ENCODE measurements around the gene NTMT1. TPM values are rescaled to one million over a fixed set of nuclear protein-coding genes. Genes with fewer than 3 reads are reported as not detected.

NTMT1 gene
- total RNA-seq, 3 donors from 2014 or later = 17.8 to 31.1 (median 27.4) TPM

GRCh38 chr9:129646654-129647053 lies 20.7 kb downstream of the NTMT1 start:
- Histone ChIP-seq H3K27me3 (no peaks in the 10 kb centered on the region), H3K9me3 (no peaks in the 10 kb centered on the region), H3K4me1 (no peaks in the 10 kb centered on the region), H3K36me3 (no peaks in the 10 kb centered on the region), H3K27ac (no peak overlapping the region), H3K4me3 (no peak overlapping the region)
- intact Hi-C loops (cut with DNase I; ENCODE audit: low total_unique reads) = loop anchor here (10.0 kb wide), 1 partner anchor 138 kb away; no protein-coding TSS in a partner anchor
- TF ChIP-seq CTCF (IDR thresholded peaks at IDR 0.05) (no peak), POLR2A (IDR thresholded peaks at IDR 0.05) (no peak), POLR2AphosphoS5 (IDR thresholded peaks at IDR 0.05) (no peak)
- DNase-seq (ENCODE audit: low spot score in 2 of 2) = no peak

- no peak overlapping the region for H3K27ac ChIP-seq
- no peaks in the 10 kb centered on the region for H3K36me3 ChIP-seq
- intact Hi-C loops (cut with DNase I; ENCODE audit: low total_unique reads) = loop anchor here (2.0 to 10.0 kb wide), 2 partner anchors 59 to 137 kb away; no protein-coding TSS in a partner anchor
- no peak for DNase-seq (ENCODE audit: low spot score in 2 of 2)
- H3K27me3 ChIP-seq = no peaks in the 10 kb centered on the region
- no peaks in the 10 kb centered on the region for H3K9me3 ChIP-seq
- no peaks in the 10 kb centered on the region for H3K4me1 ChIP-seq
- H3K4me3 ChIP-seq = no peak overlapping the region
- TF ChIP-seq POLR2A (IDR thresholded peaks at IDR 0.05) (no peak), CTCF (IDR thresholded peaks at IDR 0.05) (no peak), POLR2AphosphoS5 (IDR thresholded peaks at IDR 0.05) (no peak)
Observed at GRCh38 chr9:129647635-129648034, 21.7 kb downstream of the NTMT1 start.

- H3K4me1 ChIP-seq = no peaks in the 10 kb centered on the region
- intact Hi-C loops (cut with DNase I; ENCODE audit: low total_unique reads) = loop anchor here (2.0 to 10.0 kb wide), 2 partner anchors 59 to 137 kb away; no protein-coding TSS in a partner anchor
- TF ChIP-seq CTCF (IDR thresholded peaks at IDR 0.05) (no peak), POLR2AphosphoS5 (IDR thresholded peaks at IDR 0.05) (no peak), POLR2A (IDR thresholded peaks at IDR 0.05) (no peak)
- H3K27me3 ChIP-seq = no peaks in the 10 kb centered on the region
- H3K27ac ChIP-seq = peak overlapping the region in 1 of 2 donors; percentile 84
- no peak for DNase-seq (ENCODE audit: low spot score in 2 of 2)
- no peaks in the 10 kb centered on the region for H3K36me3 ChIP-seq
- H3K9me3 ChIP-seq = no peaks in the 10 kb centered on the region
- no peak overlapping the region for H3K4me3 ChIP-seq
Observed at GRCh38 chr9:129648092-129648763, 22.3 kb downstream of the NTMT1 start.

- no peak for TF ChIP-seq POLR2A (IDR thresholded peaks at IDR 0.05)
- no peak for TF ChIP-seq CTCF (IDR thresholded peaks at IDR 0.05)
- TF ChIP-seq POLR2AphosphoS5 (IDR thresholded peaks at IDR 0.05) = no peak
- DNase-seq (ENCODE audit: low spot score in 2 of 2) = no peak
- Histone ChIP-seq H3K4me1 (no peaks in the 10 kb centered on the region), H3K4me3 (no peak overlapping the region), H3K9me3 (no peaks in the 10 kb centered on the region), H3K27me3 (no peaks in the 10 kb centered on the region), H3K36me3 (no peaks in the 10 kb centered on the region), H3K27ac (peak overlapping the region in 1 of 2 donors; percentile 84)
- intact Hi-C loops (cut with DNase I; ENCODE audit: low total_unique reads) = loop anchor here (2.0 to 10.0 kb wide), 2 partner anchors 60 to 136 kb away; no protein-coding TSS in a partner anchor
Observed at GRCh38 chr9:129648764-129649115, 22.8 kb downstream of the NTMT1 start.
